T47D (cell line): ENCODE measurements around the gene B3GNT7.
"Not testable (repeated sequence)": the region's sequence is repeated elsewhere in the genome, so short reads cannot be mapped to it uniquely, and the experiment has no call there.

Experiments
- DNase-seq, 2 experiments: peaks; one replicate each; pipeline versions ENCODE4 v3.0.0 to v3.0.0-alpha.2; 2011 to 2012; ENCODE audit warnings: low read depth in 1 of 2, low spot score in 1 of 2
- JUND ChIP-seq: IDR thresholded peaks from 2 replicates; pipeline ENCODE4 v1.6.1; 2012; ENCODE audit warnings: low read depth
- in situ Hi-C: cut with HindIII; loops from 2 replicates; pipeline ENCODE4 v1.10.0; 2016; ENCODE audit warnings: low sequenced_read_pairs, low pct_unique_long_range_greater_than_20kb

B3GNT7 gene

DNA sequence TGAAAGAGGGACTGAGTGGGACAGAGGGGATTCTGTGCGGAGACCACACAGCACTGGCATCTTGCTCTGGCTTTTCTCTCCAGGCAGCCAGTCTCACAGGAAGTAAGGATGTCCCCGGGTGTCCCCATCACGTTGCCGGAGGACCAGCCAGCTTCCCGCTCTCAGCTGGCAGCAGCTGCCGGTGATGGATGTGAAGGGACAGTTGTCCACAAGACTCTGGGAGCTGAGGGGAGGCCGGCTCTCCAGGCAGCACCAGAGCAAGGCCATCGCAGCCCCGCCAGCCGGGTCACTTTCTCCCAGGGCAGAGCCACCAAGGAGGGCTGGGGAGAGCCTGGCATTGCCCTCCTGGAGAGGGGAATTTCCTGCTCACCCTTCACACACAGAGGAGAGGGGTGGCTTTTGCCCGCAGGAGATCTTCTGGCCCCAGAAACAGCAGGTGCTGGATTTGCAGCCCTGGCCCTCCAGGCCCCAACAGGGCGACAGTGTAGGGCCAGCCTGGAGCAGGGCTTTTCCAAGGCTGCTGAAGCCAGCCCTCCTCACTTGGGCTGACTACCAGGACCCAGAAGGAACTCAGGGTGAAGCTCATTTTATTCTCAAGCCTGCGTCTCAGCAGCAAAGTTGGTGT, 24.0 kb upstream of the B3GNT7 start:
- no peak for TF ChIP-seq JUND
- DNase-seq = no peak
- in situ Hi-C loops = no loop called here

DNA sequence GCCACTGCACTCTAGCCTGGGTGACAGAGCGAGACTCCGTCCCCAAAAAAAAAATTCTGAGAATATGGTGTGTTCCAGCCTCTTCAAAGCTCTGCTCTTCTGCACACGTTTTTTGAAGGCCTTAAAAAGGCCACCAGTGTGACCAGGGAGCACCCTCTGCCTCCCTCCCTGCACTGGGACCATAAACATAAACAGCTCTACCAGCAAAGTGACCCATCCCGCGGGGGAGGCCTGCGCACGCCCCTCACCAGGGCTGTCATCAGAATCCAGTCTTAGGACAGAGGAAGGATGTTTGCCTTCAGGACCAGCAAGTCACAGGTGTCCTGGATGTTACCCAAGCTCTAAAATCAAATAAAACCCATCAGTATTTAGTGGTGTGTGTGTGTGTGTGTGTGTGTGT, 23.2 kb upstream of the B3GNT7 start:
- DNase-seq = no peak
- in situ Hi-C loops = no loop called here
- TF ChIP-seq JUND = no peak

- in situ Hi-C loops = no loop called here
- DNase-seq = no peak
- no peak for TF ChIP-seq JUND
Observed at GRCh38 chr2:231373184-231373583, 22.3 kb upstream of the B3GNT7 start.

DNA sequence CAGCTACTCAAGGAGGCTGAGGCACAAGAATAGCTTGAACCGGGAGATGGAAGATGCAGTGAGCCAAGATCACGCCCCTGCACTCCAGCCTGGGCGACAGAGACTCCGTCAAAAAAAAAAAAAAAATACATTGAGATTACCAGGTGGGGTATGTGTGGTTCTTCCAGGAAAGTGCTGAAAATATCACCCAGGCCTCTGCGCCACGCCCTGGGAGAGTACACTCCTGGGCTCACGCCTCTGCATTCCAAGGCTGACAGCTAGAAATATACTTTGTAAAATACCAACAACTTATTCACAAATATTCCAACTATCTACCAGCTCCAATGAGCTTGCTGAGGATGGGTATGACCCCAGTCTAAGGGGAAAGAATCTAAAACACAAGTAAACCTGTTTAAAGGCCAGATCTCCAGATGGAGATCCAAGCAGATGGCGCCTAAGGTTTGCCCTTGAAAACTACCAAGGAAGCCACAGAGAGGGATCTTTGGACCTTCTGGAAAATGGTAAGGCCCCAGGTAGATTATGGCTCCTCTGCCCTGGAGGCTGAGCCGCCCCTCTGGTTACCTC, 21.6 kb upstream of the B3GNT7 start:
- no peak for DNase-seq
- in situ Hi-C loops = no loop called here
- no peak for TF ChIP-seq JUND

DNA sequence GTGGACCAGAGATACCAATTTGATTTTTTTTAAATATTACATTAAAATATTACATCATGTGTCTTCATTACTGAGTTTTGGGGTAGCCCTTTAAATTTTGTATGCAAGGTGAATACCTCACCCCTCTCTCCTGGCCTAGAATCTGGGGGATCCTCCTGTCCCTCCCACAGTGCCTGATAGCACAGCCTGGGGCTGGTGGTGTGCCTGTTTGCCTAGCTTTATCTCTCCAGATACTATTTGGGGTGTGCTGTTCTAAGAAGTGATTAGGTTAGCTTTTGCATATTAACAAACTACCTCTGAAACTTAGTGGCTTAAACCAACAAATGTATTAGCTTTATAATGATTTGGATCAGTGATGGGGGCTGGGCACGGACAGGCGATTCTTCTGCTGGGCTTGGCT, 20.7 kb upstream of the B3GNT7 start:
- TF ChIP-seq JUND = no peak
- in situ Hi-C loops = no loop called here
- no peak for DNase-seq

DNA sequence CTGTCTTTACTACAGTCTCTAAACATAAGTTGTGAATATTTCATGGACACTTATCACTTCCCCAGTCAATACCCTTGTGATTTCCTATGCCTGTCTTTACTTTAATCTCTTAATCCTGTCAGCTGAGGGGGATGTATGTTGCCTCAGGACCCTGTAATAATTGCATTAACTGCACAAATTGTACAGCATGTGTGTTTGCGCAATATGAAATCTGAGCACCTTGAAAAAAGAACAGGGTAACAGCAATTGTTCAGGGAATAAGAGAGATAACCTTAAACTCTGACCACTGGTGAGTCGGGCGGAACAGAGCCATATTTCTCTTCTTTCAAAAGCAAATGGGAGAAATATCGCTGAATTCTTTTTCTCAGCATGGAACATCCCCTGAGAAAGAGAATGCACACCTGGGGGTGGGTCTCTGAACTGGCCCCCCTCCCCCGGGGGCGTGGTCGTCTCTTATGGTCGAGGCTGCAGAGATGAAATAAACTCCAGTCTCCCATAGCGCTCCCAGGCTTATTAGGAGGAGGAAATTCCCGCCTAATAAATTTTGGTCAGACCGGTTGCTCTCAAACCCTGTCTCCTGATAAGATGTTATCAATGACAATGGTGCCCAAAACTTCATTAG, 19.4 kb upstream of the B3GNT7 start:
- DNase-seq, in situ Hi-C loops: not testable (repeated sequence)

DNA sequence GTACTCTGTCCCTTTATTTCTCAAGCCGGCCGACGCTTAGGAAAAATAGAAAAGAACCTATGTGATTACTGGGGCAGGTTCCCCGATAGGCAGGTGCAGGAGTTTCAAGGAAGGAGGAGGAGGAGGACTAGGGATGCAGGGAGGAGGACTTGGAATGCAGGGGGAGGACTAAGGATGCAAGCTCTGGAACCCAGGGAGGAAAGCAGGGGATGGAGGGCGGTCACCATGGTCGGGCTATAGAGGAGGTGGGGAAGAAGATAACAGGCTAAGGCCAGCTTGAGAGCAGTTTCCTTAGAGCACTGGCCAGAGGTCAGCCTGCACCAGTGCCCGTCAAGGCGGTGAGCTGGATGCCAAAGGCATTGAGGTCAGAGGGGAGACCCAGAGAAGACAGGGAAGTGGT, 18.7 kb upstream of the B3GNT7 start:
- no peak for DNase-seq
- TF ChIP-seq JUND = no peak
- in situ Hi-C loops = no loop called here

GRCh38 chr2:231378026-231378722, 17.3 kb upstream of the B3GNT7 start:
- no peak for TF ChIP-seq JUND
- in situ Hi-C loops = no loop called here
- no peak for DNase-seq

DNA sequence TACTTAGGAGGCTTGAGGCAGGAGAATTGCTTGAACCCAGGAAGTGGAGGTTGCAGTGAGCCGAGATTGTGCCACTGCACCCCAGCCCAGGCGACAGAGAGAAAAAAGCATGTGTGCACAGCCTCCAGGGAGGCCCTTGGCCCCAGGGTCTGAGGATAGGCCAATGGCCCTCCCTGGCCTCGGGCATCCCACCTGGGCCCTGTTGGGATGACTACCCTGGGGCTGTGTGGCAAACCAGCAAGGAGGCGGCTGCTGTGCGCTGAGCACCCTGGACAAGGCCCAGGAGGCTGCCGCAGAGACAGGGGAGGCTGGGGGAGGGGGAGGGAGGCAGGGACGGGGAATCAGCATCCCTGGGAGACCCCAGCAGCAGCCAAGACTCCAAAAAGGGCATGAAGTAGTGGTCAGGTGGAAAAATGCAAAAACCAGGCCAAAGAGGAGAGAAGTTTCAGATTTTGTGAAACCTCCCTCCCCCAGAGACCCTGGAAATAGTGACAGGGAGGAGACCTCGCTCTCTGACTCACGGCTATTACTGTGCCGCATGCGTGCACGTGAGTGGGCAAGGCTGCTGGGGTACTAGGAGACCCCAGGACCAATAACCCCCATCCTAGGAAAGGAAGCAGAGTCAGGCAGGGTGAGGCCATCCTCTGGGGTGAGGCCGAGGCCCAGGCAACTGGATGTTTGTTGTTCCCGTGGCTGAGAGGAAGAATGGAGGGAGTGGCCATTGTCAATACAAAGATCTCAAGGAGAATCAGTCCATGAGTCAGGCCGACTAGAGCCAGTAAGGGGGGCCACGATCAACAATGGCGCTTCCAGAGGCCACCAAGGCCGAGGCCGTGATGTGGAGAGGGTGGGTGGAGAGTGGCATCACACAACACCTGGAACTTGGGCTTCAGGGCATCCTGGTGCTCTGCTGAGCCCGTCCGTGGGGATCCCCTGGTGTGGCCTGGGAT, 16.0 kb upstream of the B3GNT7 start:
- no peak for TF ChIP-seq JUND
- in situ Hi-C loops = no loop called here
- no peak for DNase-seq

GRCh38 chr2:231380307-231380706, 15.2 kb upstream of the B3GNT7 start:
- TF ChIP-seq JUND = no peak
- in situ Hi-C loops = no loop called here

DNA sequence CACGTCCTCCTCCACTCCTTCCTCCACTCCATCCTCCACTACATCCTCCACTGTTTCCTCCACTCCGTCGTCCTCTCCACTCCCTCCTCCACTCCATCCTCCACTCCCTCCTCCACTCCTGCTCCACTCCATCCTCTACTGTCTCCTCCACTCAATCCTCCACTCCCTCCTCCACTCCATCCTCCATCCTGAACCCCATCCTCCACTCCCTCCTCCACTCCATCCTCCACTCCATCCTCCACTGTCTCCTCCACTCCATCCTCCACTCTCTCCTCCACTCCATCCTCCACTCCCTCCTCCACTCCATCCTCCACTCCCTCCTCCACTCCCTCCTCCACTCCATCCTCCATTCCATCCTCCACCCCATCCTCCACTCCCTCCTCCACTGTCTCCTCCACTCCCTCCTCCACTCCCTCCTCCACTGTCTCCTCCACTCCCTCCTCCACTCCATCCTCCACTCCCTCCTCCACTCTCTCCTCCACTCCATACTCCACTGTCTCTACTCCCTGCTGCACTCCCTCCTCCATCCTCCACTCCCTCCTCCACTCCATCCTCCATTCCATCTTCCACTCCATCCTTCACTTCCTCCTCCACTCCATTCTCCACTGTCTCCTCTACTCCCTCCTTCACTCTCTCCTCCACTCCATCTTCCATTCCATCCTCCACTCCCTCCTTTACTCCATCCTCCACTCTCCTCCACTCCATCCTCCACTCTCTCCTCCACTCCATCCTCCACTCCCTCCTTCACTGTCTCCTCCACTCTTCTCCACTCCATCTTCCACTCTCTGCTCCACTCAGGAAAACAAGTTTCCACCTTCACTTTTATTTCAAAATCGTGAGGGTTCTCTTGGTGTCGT, 14.3 kb upstream of the B3GNT7 start:
- DNase-seq = no peak
- in situ Hi-C loops = no loop called here

More at GRCh38 chr2:231380307-231380706, 15.2 kb upstream of the B3GNT7 start:
- DNase-seq = no peak

More for the DNA sequence above, 14.3 kb upstream of the B3GNT7 start:
- no peak for TF ChIP-seq JUND
